Ectodermal cell (in vitro differentiated cells): ENCODE data around the gene GAN.
"Not testable (repeated sequence)": the region's sequence is repeated elsewhere in the genome, so short reads cannot be mapped to it uniquely, and the experiment has no call there.

Source experiments
- H3K27ac ChIP-seq: 2 replicates; pipeline ENCODE4 v1.7.0; 2013; ENCODE audit warnings: mild to moderate bottlenecking, low read depth, low read length; ENCODE audit not compliant: insufficient read depth, poor library complexity, severe bottlenecking
- H3K27me3 ChIP-seq: 2 replicates; pipeline ENCODE4 v1.7.0; 2013; ENCODE audit warnings: mild to moderate bottlenecking, low read length; ENCODE audit not compliant: insufficient read depth, control insufficient read depth, poor library complexity, severe bottlenecking
- H3K36me3 ChIP-seq: one replicate; pipeline ENCODE4 v1.7.0; 2013; ENCODE audit warnings: low read length; ENCODE audit not compliant: control insufficient read depth, insufficient read depth
- H3K4me1 ChIP-seq: one replicate; pipeline ENCODE4 v1.7.0; 2013; ENCODE audit warnings: low read length; ENCODE audit not compliant: control insufficient read depth, insufficient read depth
- H3K4me3 ChIP-seq: 2 replicates; pipeline ENCODE4 v1.7.0; 2013; ENCODE audit warnings: low read depth, low read length, control low read depth; ENCODE audit not compliant: insufficient read depth
- H3K9me3 ChIP-seq: 2 replicates; pipeline ENCODE4 v1.7.0; 2013; ENCODE audit warnings: mild to moderate bottlenecking, low read length, moderate library complexity; ENCODE audit not compliant: control insufficient read depth
- WGBS, 2 experiments: methylation state at CpG; one replicate each; pipeline ENCODE4 v1.1.7; 2013; ENCODE audit warnings: missing lambda C conversion rate in 2 of 2; 5-methylcytosine and 5-hydroxymethylcytosine counted together

Gene GAN

DNA sequence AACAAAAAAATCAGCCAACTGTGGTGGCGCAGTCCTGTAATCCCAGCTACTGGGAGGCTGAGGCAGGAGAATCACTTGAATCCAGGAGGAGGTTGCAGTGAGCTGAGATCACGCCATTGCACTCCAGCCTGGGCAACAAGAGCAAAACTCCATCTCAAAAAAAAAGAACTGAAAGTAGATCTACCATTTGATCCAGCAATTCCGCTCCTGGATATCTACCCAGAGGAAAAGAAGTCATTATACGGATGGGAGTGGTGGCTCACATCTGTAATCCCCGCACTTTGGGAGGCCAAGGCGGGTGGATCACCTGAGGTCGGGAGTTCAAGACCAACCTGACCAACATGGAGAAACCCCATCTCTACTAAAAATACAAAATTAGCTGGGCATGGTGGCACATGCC lies 107.4 kb downstream of the GAN start:
- not testable (repeated sequence) for H3K4me1 ChIP-seq, H3K27ac ChIP-seq, H3K9me3 ChIP-seq, H3K4me3 ChIP-seq, H3K36me3 ChIP-seq, H3K27me3 ChIP-seq
- WGBS, 2 experiments = 90 to 96% methylated on average over 7 of the region's 7 CpGs

DNA sequence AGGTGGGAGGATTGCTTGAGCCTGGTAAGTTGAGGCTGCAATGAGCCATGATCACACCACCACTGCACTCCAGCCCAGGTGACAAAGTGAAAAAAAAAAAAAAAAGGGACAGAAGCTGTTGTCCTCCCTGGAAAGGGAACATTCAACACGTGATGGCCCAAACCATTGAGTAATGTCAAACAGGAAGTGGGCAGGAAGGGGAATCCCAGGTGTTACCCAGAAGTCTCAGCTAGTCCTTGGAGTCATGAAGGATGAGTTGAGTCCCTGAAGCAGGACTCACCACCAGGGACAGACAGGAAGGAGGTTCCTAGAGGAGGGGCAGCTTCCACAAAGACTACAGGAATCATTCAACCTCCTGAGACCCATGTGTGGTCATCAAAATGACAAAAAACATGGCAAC lies 110.0 kb downstream of the GAN start:
- Histone ChIP-seq H3K27ac (no peak overlapping the region), H3K36me3 (no peaks in the 10 kb centered on the region), H3K9me3 (no peaks in the 10 kb centered on the region), H3K4me1 (no peaks in the 10 kb centered on the region), H3K4me3 (no peak overlapping the region), H3K27me3 (no peaks in the 10 kb centered on the region)
- 47 to 52% methylated on average over 1 of the region's 1 CpG for WGBS, 2 experiments

DNA sequence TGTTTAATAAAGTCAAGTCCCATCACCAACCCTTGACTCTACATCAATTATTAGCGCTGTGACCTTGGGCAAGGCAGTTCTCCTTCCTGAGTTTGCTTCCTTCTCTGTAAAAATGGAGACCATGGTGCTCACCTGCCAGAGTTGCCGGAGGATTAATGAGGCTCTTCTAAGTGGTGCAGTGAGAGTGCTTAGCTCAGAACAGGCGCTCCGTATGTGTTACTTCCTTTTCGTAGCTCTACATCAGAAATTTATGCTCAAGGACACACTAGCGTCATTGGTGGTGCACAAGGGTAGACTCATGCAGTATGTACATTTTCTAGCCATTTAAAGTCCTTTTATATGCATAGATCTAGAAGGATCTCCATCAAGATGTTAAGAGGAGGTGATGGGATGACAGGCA lies 112.5 kb downstream of the GAN start:
- Histone ChIP-seq H3K27ac (no peak overlapping the region), H3K4me3 (no peak overlapping the region), H3K27me3 (no peaks in the 10 kb centered on the region), H3K9me3 (no peaks in the 10 kb centered on the region), H3K36me3 (no peaks in the 10 kb centered on the region), H3K4me1 (no peaks in the 10 kb centered on the region)
- WGBS, 2 experiments = 88 to 90% methylated on average over 6 of the region's 6 CpGs

DNA sequence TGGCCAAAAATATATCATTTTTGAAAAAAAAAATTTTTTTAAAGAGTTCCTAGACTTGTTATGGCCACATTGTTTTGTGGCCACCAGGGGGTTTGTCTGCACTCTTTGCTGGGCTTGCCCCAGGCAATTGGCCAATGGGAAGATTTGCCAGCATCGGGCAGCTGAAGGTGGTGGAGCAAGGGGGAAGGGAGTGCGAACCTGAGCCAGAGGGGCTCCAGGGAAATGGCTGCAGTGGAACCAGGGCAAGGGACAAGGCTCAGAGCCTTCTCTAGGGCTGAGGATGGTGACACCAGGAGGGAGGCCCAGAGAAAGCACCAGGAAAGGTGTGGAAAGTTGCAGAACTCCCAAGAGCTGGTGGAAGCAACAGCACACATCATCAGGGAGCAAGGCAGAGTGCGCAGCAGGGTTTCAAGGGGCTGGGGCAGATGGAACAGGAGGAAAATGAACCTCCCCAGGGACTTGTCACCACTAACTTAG lies 114.3 kb downstream of the GAN start:
- 55 to 58% methylated on average over 3 of the region's 3 CpGs for WGBS, 2 experiments
- no peaks in the 10 kb centered on the region for H3K9me3 ChIP-seq
- H3K36me3 ChIP-seq = no peaks in the 10 kb centered on the region
- H3K27me3 ChIP-seq = no peaks in the 10 kb centered on the region
- no peak overlapping the region for H3K4me3 ChIP-seq
- H3K27ac ChIP-seq = no peak overlapping the region
- peaks cover 4% of the 10 kb centered on the region for H3K4me1 ChIP-seq

DNA sequence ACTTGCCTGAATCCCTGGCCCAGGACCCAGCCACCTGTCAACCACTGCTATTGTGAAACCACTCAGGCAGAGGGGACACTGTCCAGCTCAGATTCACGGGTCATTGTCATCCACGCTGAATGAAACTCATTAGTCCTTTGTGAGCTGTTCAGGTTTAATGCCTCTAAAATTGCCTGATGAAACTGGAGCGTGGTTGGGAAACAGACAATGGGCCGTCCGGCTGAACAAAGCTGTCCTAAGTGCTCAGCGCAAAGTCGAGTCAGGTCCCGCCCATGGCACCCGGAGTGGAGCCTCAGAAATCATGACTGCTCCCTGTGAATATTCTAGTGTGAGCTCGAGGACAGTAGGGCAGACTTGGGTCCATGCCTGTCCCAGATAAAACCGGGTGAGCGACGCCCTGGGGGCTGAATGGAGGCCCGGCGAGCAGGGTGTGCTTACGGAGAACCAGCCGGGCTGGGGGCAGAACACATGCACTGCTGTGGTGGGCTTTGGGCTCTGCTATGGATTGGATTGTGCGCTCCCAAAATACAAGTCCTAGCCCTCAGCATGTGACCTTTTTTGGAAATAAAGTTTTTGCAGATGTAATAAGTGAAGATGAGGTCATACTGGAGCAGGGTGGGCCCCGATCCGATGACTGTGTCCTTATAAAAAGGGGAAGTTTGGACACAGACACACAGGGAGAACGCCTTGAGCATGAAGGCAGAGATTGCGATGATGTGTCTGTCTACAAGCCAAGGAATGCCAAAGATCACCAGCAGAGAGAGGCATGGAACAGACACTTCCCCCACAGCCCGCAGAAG lies 117.0 kb downstream of the GAN start:
- Histone ChIP-seq H3K27ac (no peak overlapping the region), H3K36me3 (no peaks in the 10 kb centered on the region), H3K4me1 (peaks cover 4% of the 10 kb centered on the region), H3K27me3 (no peaks in the 10 kb centered on the region), H3K9me3 (no peaks in the 10 kb centered on the region), H3K4me3 (no peak overlapping the region)
- WGBS, 2 experiments = 94% methylated on average over 23 of the region's 23 CpGs

DNA sequence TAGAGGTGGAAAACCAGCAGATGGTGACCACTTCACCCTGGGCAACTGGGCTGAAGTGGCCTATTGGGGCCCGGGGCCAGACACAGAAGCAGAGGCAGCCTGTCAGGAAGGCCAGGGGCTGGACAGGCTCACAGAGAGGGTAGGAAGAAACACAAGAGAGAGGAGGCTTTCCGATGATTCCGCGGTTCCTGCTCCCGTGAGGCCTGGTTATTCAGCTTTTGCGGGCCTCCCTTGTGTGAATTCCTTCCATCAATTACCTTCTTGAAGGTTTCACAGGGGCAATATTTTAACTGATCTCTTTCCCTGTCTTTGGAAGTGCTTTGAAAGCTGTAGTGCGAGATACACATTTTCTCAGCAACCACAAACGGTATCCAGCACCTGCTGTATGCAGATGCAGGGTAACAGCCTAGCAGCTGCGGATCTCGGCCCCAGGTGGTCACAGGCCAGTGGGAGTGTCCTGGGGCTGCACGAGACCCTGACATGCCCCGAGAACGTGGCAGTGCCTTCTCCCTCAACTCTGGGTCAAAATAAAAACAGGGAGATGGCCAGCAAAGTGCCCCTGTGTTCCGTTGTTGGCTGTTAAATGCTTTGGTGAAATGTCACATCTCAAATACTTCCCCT lies 118.3 kb downstream of the GAN start:
- Histone ChIP-seq H3K27me3 (no peaks in the 10 kb centered on the region), H3K9me3 (no peaks in the 10 kb centered on the region), H3K4me3 (no peak overlapping the region), H3K36me3 (no peaks in the 10 kb centered on the region), H3K27ac (peak overlapping the region; percentile 44), H3K4me1 (peaks cover 4% of the 10 kb centered on the region)
- WGBS, 2 experiments = 65 to 66% methylated on average over 14 of the region's 14 CpGs

DNA sequence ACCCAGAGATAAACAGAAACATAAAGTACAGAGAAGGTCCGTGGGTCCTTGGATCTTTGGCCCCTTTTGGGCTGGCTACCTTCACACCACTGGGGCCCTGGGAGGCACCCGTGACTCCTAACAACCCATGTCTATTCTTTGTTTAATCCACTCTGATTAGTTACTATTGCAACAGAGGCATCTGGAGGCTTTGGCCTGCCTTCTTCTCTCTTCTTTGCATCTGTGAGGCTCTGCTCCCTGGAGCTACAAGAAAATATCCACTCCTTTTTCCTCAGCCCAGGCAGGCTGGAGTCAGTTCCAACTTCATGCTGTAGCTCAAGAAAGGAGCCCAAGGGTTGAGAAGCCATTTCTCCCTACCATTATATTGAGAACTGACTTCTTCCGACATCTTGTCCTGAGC lies 120.3 kb downstream of the GAN start:
- Histone ChIP-seq H3K4me3 (no peak overlapping the region), H3K9me3 (no peaks in the 10 kb centered on the region), H3K4me1 (peaks cover 4% of the 10 kb centered on the region), H3K27me3 (no peaks in the 10 kb centered on the region), H3K36me3 (no peaks in the 10 kb centered on the region), H3K27ac (no peak overlapping the region)
- WGBS, 2 experiments = 83 to 91% methylated on average over 3 of the region's 3 CpGs

DNA sequence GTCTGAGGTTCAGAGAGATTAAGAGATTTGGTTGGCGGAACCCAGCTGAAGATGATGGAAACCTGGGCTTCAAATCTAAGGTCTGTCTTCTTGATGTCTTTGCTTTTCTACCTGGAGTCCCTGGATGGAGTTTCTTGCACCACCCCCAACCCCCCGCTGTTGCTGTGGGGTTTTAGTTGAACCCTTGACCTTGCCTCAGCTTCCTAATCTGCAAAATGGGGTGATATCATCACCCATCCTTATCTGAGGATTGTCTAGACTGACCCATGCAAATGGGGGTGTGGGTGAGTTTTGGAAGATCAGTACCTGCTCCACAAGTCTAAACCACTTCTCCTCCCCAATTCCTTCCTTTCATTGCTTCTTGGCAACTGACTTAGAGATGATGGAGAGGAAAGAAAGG lies 120.8 kb downstream of the GAN start:
- WGBS, 2 experiments = 95 to 100% methylated on average over 2 of the region's 2 CpGs
- no peaks in the 10 kb centered on the region for H3K9me3 ChIP-seq
- no peak overlapping the region for H3K27ac ChIP-seq
- peaks cover 4% of the 10 kb centered on the region for H3K4me1 ChIP-seq
- no peaks in the 10 kb centered on the region for H3K27me3 ChIP-seq
- no peak overlapping the region for H3K4me3 ChIP-seq
- H3K36me3 ChIP-seq = no peaks in the 10 kb centered on the region

DNA sequence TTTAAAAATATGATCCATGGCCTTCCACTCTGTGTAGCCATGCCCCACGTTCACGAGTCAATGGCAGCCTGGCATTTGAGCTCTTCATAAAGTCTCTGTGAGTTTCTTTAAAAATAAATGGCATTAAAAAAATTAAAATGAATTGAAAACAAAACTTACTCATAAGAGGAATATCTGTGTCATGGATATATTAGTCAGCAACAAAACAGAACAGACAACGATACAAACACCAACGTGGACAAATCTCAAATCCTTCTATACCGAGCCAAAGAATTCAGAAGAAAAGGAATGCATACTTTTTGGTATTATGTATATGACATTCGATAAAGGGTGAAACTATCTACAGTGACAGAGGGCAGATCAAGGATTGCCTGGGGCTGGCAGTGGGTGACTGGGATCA lies 121.6 kb downstream of the GAN start:
- Histone ChIP-seq H3K27ac (no peak overlapping the region), H3K27me3 (no peaks in the 10 kb centered on the region), H3K4me3 (no peak overlapping the region), H3K9me3 (no peaks in the 10 kb centered on the region), H3K36me3 (no peaks in the 10 kb centered on the region), H3K4me1 (peaks cover 4% of the 10 kb centered on the region)
- 93 to 98% methylated on average over 6 of the region's 6 CpGs for WGBS, 2 experiments

DNA sequence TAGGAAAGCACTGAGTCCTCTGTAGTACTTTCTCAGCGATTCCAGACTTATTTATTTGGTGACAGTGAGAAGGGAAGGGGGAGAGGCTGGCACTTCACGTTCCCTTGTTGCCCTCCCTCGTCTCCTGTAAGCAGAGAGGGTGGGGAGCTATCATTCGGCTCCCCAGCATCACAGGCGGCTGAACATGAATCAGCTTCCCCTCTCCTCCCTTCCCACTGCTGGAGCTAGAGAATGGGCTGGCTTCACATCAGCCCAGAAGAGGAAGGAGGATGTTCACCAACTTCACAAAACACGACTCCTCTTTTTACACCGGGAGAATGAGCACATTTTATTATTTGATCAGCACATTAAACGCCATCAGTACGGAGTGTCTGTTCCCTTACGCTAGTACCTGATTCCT lies 123.1 kb downstream of the GAN start:
- Histone ChIP-seq H3K4me3 (no peak overlapping the region), H3K27ac (no peak overlapping the region), H3K9me3 (no peaks in the 10 kb centered on the region), H3K36me3 (no peaks in the 10 kb centered on the region), H3K4me1 (peaks cover 4% of the 10 kb centered on the region), H3K27me3 (peaks cover 9% of the 10 kb centered on the region)
- WGBS, 2 experiments = 80 to 83% methylated on average over 10 of the region's 10 CpGs
